ENCODE results near the gene C9orf153.
A peak's percentile ranks its signal among the peaks of the same experiment; 100 is the strongest.
"Not testable (repeated sequence)": the region's sequence is repeated elsewhere in the genome, so short reads cannot be mapped to it uniquely, and the experiment has no call there.

The C9orf153 gene

GRCh38 chr9:86263876-86264275 lies 4.4 kb upstream of the C9orf153 start:
- no peak for DNase-seq (ENCODE audit: low spot score)

- DNase-seq (ENCODE audit: low spot score) = no peak
Observed at GRCh38 chr9:86262492-86262891, 3.0 kb upstream of the C9orf153 start.

- DNase-seq (ENCODE audit: low spot score) = no peak
Observed at GRCh38 chr9:86257391-86257790, 2.1 kb downstream of the C9orf153 start.

- DNase-seq (ENCODE audit: low spot score) = no peak
Observed at GRCh38 chr9:86256653-86257052, 2.8 kb downstream of the C9orf153 start.

- DNase-seq (ENCODE audit: low spot score) = no peak
Observed at GRCh38 chr9:86253577-86253976, 5.9 kb downstream of the C9orf153 start.

GRCh38 chr9:86252870-86253269 lies 6.6 kb downstream of the C9orf153 start:
- no peak for DNase-seq (ENCODE audit: low spot score)

GRCh38 chr9:86250123-86250522 lies 9.3 kb downstream of the C9orf153 start:
- DNase-seq (ENCODE audit: low spot score) = no peak

GRCh38 chr9:86248746-86249145 lies 10.7 kb downstream of the C9orf153 start:
- no peak for DNase-seq (ENCODE audit: low spot score)

- peak; percentile 48 for DNase-seq (ENCODE audit: low spot score)
Observed at GRCh38 chr9:86246752-86247161, 12.7 kb downstream of the C9orf153 start.

GRCh38 chr9:86242071-86242470 lies 17.4 kb downstream of the C9orf153 start:
- DNase-seq (ENCODE audit: low spot score) = no peak

- no peak for DNase-seq (ENCODE audit: low spot score)
Observed at GRCh38 chr9:86241216-86241615, 18.2 kb downstream of the C9orf153 start.

GRCh38 chr9:86238861-86239770 lies 20.3 kb downstream of the C9orf153 start:
- DNase-seq (ENCODE audit: low spot score) = no peak

- DNase-seq (ENCODE audit: low spot score) = no peak
Observed at GRCh38 chr9:86230858-86231257, 28.6 kb downstream of the C9orf153 start.

- DNase-seq (ENCODE audit: low spot score) = no peak
Observed at GRCh38 chr9:86222667-86223066, 36.8 kb downstream of the C9orf153 start.

GRCh38 chr9:86219606-86220005 lies 39.9 kb downstream of the C9orf153 start:
- DNase-seq (ENCODE audit: low spot score) = no peak

- no peak for DNase-seq (ENCODE audit: low spot score)
Observed at GRCh38 chr9:86217076-86217755, 42.2 kb downstream of the C9orf153 start.

GRCh38 chr9:86207193-86207592 lies 52.3 kb downstream of the C9orf153 start:
- no peak for DNase-seq (ENCODE audit: low spot score)

GRCh38 chr9:86202338-86202882 lies 57.0 kb downstream of the C9orf153 start:
- peak; percentile 54 for DNase-seq (ENCODE audit: low spot score)

GRCh38 chr9:86201474-86202337 lies 57.8 kb downstream of the C9orf153 start:
- peak; percentile 14 for DNase-seq (ENCODE audit: low spot score)

- no peak for DNase-seq (ENCODE audit: low spot score)
Observed at GRCh38 chr9:86200599-86201162, 58.8 kb downstream of the C9orf153 start.

- DNase-seq (ENCODE audit: low spot score) = no peak
Observed at GRCh38 chr9:86193088-86193487, 66.4 kb downstream of the C9orf153 start.

- not testable (repeated sequence) for DNase-seq (ENCODE audit: low spot score)
Observed at GRCh38 chr9:86190700-86191099, 68.8 kb downstream of the C9orf153 start.
